Stimulated activated memory B cell treated with anti-CD40 and anti-IgM and Interleukin-4, amounts not matched to agents 10 μg/mL and 1 μg/mL and 100 μg/mL, for 72 hours (primary cell): ENCODE data around the gene AGPS.
"Not testable (repeated sequence)": the region's sequence is repeated elsewhere in the genome, so short reads cannot be mapped to it uniquely, and the experiment has no call there.

Experiments
- ATAC-seq: fragments of 150-1000 bp; cut with Tn5 transposase; 2 replicates; pipeline ENCODE4 v1.10.0; 2021
- H3K27ac Mint-ChIP-seq: one replicate; pipeline ENCODE4 v1.8.0; 2022; ENCODE audit warnings: mild to moderate bottlenecking, mixed read lengths
- H3K27me3 Mint-ChIP-seq: one replicate; pipeline ENCODE4 v1.8.0; 2022; ENCODE audit warnings: mixed read lengths
- H3K36me3 Mint-ChIP-seq: one replicate; pipeline ENCODE4 v1.8.0; 2022; ENCODE audit warnings: mixed read lengths
- H3K4me1 Mint-ChIP-seq: one replicate; pipeline ENCODE4 v1.8.0; 2022; ENCODE audit warnings: mixed read lengths
- H3K4me3 Mint-ChIP-seq: one replicate; pipeline ENCODE4 v1.8.0; 2022; ENCODE audit warnings: mild to moderate bottlenecking, moderate library complexity, mixed read lengths
- H3K9me3 Mint-ChIP-seq: one replicate; pipeline ENCODE4 v1.8.0; 2022; ENCODE audit warnings: mixed read lengths

The AGPS gene

DNA sequence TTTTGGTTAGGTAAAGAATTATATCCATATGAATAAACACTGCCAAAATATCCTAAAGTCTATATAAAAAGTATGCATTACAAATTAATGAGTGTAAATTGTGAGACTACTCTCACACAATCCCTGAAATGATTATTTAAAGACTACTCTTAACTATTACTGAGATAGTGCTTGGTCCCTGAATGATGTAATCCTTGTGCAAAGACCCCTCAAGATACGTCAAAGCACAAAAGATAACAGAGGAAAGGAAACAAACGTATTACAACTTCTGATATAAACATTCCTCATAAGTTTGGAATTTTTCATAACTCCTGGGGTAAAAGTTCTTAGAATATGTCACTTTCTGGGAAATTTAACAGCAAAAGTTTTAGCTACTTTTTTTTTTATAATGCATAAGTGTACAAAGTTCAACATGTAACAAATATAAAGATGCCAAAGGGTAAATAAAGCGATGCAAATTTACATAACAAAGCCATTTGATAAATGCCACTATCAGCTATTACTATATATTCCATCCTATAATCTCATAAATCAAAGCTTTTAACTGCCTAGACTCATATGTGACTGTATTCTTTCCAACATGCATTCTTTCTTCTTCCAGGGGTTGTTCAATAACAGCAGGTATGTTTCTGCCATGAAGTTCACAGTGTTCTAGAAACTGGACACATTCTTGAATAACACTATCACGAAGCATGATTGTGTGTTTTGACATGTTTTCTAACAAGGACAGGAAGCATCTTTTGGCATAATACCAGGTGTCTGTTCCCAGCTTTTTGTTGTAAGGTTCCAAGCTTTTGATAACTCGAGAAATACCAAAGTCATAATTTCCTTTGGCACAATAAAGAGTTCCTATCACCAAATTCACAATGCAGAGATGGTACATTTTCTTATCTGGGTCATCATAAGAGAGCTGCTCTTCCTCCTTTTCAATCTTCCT is 158.0 kb downstream of the AGPS start:
- H3K4me1 Mint-ChIP-seq, result peaks cover 18% of the 10 kb centered on the region
- peaks cover 4% of the 10 kb centered on the region for H3K9me3 Mint-ChIP-seq
- H3K27ac Mint-ChIP-seq, result no peak overlapping the region
- H3K36me3 Mint-ChIP-seq, result peaks cover 10% of the 10 kb centered on the region
- no peak overlapping the region for H3K4me3 Mint-ChIP-seq
- ATAC-seq, result no peak
- no peaks in the 10 kb centered on the region for H3K27me3 Mint-ChIP-seq

GRCh38 chr2:177551360-177551759 is 158.8 kb downstream of the AGPS start:
- ATAC-seq, H3K9me3 Mint-ChIP-seq, H3K27ac Mint-ChIP-seq, H3K36me3 Mint-ChIP-seq, H3K27me3 Mint-ChIP-seq, H3K4me3 Mint-ChIP-seq: not testable (repeated sequence)
- peaks cover 18% of the 10 kb centered on the region for H3K4me1 Mint-ChIP-seq

DNA sequence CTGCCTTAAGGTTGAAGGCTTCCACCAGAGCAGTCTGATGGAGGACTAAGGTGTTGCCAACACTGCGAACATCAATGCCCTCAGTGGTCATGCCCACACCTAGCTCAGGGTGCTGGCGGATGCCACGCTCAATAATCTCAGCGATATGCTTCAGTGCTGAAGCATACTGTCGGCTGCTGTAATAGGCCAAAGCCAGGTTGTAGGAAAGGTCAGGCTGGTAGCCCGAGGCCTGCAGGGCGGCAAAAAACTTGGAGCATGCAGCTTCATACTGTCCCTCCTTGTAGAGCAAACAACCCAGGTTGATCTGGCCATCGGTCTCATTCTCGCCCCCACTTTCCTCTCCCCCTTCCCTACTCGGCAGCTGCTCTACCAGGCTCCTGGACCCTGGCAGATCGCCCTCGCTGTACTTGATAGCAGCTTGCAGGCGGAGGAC is 159.4 kb downstream of the AGPS start:
- Mint-ChIP-seq H3K9me3 (no peaks in the 10 kb centered on the region), H3K4me3 (peak overlapping the region; percentile 89), H3K27me3 (no peaks in the 10 kb centered on the region), H3K4me1 (peaks cover 18% of the 10 kb centered on the region), H3K36me3 (no peaks in the 10 kb centered on the region), H3K27ac (peak overlapping the region; percentile 98)
- ATAC-seq, result no peak

- H3K27me3 Mint-ChIP-seq, result no peaks in the 10 kb centered on the region
- peaks cover 18% of the 10 kb centered on the region for H3K4me1 Mint-ChIP-seq
- H3K4me3 Mint-ChIP-seq, result peak overlapping the region; percentile 89
- peak overlapping the region; percentile 98 for H3K27ac Mint-ChIP-seq
- ATAC-seq, result peak; percentile 98
- peaks cover 3% of the 10 kb centered on the region for H3K9me3 Mint-ChIP-seq
- peaks cover 6% of the 10 kb centered on the region for H3K36me3 Mint-ChIP-seq
Measured at GRCh38 chr2:177552422-177553175, 160.0 kb downstream of the AGPS start.

- no peak for ATAC-seq
- Mint-ChIP-seq H3K36me3 (peaks cover 6% of the 10 kb centered on the region), H3K27me3 (no peaks in the 10 kb centered on the region), H3K4me1 (peaks cover 18% of the 10 kb centered on the region), H3K27ac (peak overlapping the region; percentile 98), H3K4me3 (peak overlapping the region; percentile 89), H3K9me3 (peaks cover 3% of the 10 kb centered on the region)
Measured at GRCh38 chr2:177553176-177553884, 160.8 kb downstream of the AGPS start.

- peaks cover 6% of the 10 kb centered on the region for H3K36me3 Mint-ChIP-seq
- ATAC-seq, result no peak
- no peaks in the 10 kb centered on the region for H3K27me3 Mint-ChIP-seq
- no peak overlapping the region for H3K27ac Mint-ChIP-seq
- H3K9me3 Mint-ChIP-seq, result peaks cover 3% of the 10 kb centered on the region
- H3K4me1 Mint-ChIP-seq, result peaks cover 18% of the 10 kb centered on the region
- no peak overlapping the region for H3K4me3 Mint-ChIP-seq
Measured at GRCh38 chr2:177554365-177554764, 161.8 kb downstream of the AGPS start.

DNA sequence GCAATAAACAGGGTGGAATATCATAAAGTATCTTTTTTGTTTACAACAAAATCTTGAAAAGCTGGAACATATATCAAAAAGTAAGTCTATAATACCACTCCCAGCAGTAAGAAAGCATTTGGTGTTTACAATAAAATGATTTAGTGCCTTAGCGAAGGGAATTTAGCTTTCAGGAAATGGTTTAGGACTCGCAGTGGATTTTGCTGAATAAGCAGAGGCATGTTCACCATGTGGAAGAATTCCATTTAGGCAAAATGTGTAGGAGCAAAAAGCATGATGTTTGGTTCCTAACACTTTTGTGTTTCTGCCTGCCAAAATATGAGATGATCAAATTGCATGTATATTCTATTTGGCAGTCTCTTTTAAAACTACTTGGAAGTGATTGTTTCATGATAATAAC is 163.6 kb downstream of the AGPS start:
- Mint-ChIP-seq H3K4me3 (no peak overlapping the region), H3K36me3 (peaks cover 6% of the 10 kb centered on the region), H3K9me3 (peaks cover 3% of the 10 kb centered on the region), H3K4me1 (peaks cover 18% of the 10 kb centered on the region), H3K27ac (no peak overlapping the region), H3K27me3 (no peaks in the 10 kb centered on the region)
- no peak for ATAC-seq

GRCh38 chr2:177557794-177558193 is 165.2 kb downstream of the AGPS start:
- Mint-ChIP-seq H3K36me3 (peaks cover 6% of the 10 kb centered on the region), H3K27me3 (no peaks in the 10 kb centered on the region), H3K9me3 (peaks cover 3% of the 10 kb centered on the region), H3K4me1 (peaks cover 11% of the 10 kb centered on the region), H3K27ac (no peak overlapping the region), H3K4me3 (no peak overlapping the region)
- ATAC-seq, result no peak

- Mint-ChIP-seq H3K9me3 (peaks cover 3% of the 10 kb centered on the region), H3K4me3 (no peak overlapping the region), H3K4me1 (no peaks in the 10 kb centered on the region), H3K36me3 (peaks cover 6% of the 10 kb centered on the region), H3K27ac (no peak overlapping the region), H3K27me3 (no peaks in the 10 kb centered on the region)
- no peak for ATAC-seq
Measured at GRCh38 chr2:177559638-177560037, 167.1 kb downstream of the AGPS start.

DNA sequence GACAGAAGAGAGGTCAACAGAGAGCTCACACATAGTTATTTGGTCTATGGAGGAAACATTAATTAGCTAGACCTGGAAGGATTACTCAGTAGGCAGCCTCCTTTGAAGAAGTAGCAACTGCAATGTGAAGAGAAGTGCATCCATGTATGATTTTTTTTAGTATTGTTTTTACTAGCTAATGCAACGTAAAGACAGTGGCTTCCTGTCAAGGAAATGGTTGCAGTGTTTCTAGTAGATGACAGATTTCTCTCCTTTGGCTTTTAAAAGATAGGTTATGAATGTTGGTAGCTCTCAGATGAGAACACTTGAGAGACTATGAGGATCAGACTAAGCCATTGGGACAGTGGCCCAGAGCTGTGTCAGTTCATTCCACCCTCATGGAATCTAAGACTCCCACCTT is 175.8 kb downstream of the AGPS start:
- no peaks in the 10 kb centered on the region for H3K4me1 Mint-ChIP-seq
- H3K27ac Mint-ChIP-seq, result no peak overlapping the region
- no peak overlapping the region for H3K4me3 Mint-ChIP-seq
- H3K27me3 Mint-ChIP-seq, result no peaks in the 10 kb centered on the region
- no peaks in the 10 kb centered on the region for H3K9me3 Mint-ChIP-seq
- no peaks in the 10 kb centered on the region for H3K36me3 Mint-ChIP-seq
- no peak for ATAC-seq

GRCh38 chr2:177568893-177569292 is 176.3 kb downstream of the AGPS start:
- Mint-ChIP-seq H3K9me3 (no peaks in the 10 kb centered on the region), H3K36me3 (no peaks in the 10 kb centered on the region), H3K4me1 (no peaks in the 10 kb centered on the region), H3K4me3 (no peak overlapping the region), H3K27ac (no peak overlapping the region), H3K27me3 (no peaks in the 10 kb centered on the region)
- ATAC-seq, result no peak

DNA sequence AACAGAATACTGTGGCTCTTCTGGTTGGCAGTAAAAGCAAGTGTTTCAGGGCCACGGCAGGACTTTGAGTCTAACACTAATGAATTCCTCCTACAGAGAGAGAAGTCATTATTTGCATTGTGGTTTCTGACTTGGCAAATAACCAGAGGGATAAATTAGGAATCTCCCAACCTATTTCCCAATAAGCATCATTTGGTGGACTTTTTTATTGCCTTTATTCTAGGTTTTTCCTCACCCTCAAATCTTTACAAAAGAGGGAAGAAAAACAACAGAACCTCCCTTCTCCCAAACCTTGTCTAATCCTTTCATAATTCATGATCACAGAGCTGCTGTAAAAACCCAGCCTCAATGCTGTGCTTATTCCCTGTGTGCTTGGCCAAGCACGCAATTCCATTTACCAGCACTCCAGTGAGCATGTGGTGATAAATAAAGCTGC is 179.7 kb downstream of the AGPS start:
- Mint-ChIP-seq H3K36me3 (no peaks in the 10 kb centered on the region), H3K4me1 (no peaks in the 10 kb centered on the region), H3K4me3 (no peak overlapping the region), H3K27ac (no peak overlapping the region), H3K27me3 (no peaks in the 10 kb centered on the region), H3K9me3 (no peaks in the 10 kb centered on the region)
- ATAC-seq, result no peak

GRCh38 chr2:177573120-177573519 is 180.5 kb downstream of the AGPS start:
- no peak overlapping the region for H3K27ac Mint-ChIP-seq

DNA sequence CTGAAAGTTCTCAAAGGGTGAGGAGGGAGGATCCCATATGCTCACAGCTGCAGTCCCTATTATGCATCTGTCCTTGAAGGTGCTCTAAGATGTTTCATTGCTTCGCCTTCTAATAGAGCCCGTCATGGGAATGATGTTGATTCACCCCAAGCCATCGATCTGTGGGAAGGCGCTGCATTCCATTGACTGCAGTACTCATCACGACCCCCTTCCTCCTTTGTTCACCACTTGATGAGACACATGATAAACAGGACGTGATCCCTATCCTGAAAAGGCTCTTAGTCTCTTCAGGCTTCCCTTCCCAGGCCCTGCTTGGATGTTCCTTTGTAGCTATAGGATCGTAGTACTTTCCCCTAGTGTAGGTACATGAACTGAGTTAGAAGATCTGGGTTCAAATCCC is 181.8 kb downstream of the AGPS start:
- Mint-ChIP-seq H3K9me3 (no peaks in the 10 kb centered on the region), H3K27me3 (no peaks in the 10 kb centered on the region), H3K36me3 (no peaks in the 10 kb centered on the region), H3K4me3 (no peak overlapping the region), H3K27ac (no peak overlapping the region), H3K4me1 (no peaks in the 10 kb centered on the region)
- ATAC-seq, result no peak

More at GRCh38 chr2:177573120-177573519, 180.5 kb downstream of the AGPS start:
- H3K9me3 Mint-ChIP-seq, result no peaks in the 10 kb centered on the region
- H3K36me3 Mint-ChIP-seq, result no peaks in the 10 kb centered on the region
- H3K4me3 Mint-ChIP-seq, result no peak overlapping the region
- ATAC-seq, result no peak
- no peaks in the 10 kb centered on the region for H3K4me1 Mint-ChIP-seq
- no peaks in the 10 kb centered on the region for H3K27me3 Mint-ChIP-seq

GRCh38 chr2:177575358-177575757 is 182.8 kb downstream of the AGPS start:
- Mint-ChIP-seq H3K4me1 (no peaks in the 10 kb centered on the region), H3K27ac (no peak overlapping the region), H3K4me3 (no peak overlapping the region), H3K36me3 (no peaks in the 10 kb centered on the region), H3K9me3 (no peaks in the 10 kb centered on the region), H3K27me3 (no peaks in the 10 kb centered on the region)
- no peak for ATAC-seq
